ENCODE measurements around the gene ELN. TPM values are rescaled to one million over a fixed set of nuclear protein-coding genes. Genes with fewer than 3 reads are reported as not detected.
"Not testable (repeated sequence)": the region's sequence is repeated elsewhere in the genome, so short reads cannot be mapped to it uniquely, and the experiment has no call there.

The ELN gene
- polyA plus RNA-seq, 4 donors = 1.3 to 87.5 (median 13.2) TPM

DNA sequence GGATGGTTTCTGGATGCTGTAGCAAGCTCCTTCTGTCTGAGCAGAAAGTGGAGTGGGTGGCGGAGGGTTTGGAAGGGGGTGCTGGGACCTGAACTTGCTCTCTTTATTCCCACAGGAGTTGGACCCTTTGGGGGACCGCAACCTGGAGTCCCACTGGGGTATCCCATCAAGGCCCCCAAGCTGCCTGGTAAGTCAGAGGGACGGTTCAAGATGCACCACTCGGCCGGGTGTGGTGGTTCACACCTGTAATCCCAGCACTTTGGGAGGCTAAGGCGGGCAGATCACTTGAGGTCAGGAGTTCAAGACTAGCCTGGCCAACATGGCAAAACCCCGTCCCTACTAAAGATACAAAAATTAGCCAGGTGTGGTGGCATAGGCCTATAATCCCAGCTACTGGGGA lies 18.6 kb downstream of the ELN start:
- H3K9me3 ChIP-seq (ENCODE audit: control insufficient read depth in 2 of 2, insufficient read depth in 1 of 2, low read depth in 1 of 2, low read length in 1 of 2); H3K27me3 ChIP-seq (ENCODE audit: control insufficient read depth in 3 of 3, insufficient read depth in 3 of 3, low read length in 3 of 3); H3K4me1 ChIP-seq (ENCODE audit: control insufficient read depth in 3 of 3, insufficient read depth in 2 of 3, low read depth in 1 of 3, low read length in 2 of 3); DNase-seq; H3K4me3 ChIP-seq (ENCODE audit: low read depth in 1 of 3, low read length in 3 of 3); FAIRE-seq; H3K27ac ChIP-seq (ENCODE audit: low read depth in 1 of 3, low read length in 2 of 3): not testable (repeated sequence)
- WGBS, 3 donors = 88 to 92% (median 91%) methylated on average over 7 of the region's 7 CpGs
- H3K36me3 ChIP-seq (ENCODE audit: control insufficient read depth in 3 of 3, insufficient read depth in 2 of 3, low read depth in 1 of 3, low read length in 3 of 3) = peaks cover 0 to 14% (median 0%) of the 10 kb centered on the region in 3 donors

DNA sequence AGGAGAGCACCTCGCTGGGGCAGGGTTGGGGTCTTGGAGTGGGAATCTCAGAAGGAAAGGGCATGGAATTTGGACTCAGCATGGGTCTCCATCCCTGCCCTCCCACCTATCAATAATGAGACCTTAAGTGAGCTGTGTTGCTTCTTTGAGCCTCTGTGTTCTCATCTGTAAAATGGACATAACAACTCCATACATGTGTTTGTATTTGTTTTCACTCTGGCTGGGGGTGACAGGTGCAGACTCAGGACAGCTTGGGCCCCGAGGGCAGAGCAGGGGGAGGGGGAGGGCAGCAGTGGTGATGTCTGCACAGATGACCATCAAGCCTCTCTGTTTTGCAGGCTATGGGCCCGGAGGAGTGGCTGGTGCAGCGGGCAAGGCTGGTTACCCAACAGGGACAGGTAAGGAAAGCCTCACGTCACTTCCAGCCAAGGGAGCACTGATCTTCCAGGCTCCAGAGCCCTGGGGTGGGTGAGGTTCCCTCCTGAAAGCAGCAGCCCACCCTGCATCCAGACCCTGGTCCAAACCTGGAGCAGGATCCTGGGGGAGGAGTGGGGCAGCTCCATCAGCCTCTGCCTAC lies 19.9 kb downstream of the ELN start:
- H3K4me3 ChIP-seq (ENCODE audit: low read depth in 1 of 3, low read length in 3 of 3) = no peak overlapping the region
- no peak overlapping the region for H3K27ac ChIP-seq (ENCODE audit: low read depth in 1 of 3, low read length in 2 of 3)
- H3K4me1 ChIP-seq (ENCODE audit: control insufficient read depth in 3 of 3, insufficient read depth in 2 of 3, low read depth in 1 of 3, low read length in 2 of 3) = no peaks in the 10 kb centered on the region
- no peak for DNase-seq
- no peaks in the 10 kb centered on the region for H3K27me3 ChIP-seq (ENCODE audit: control insufficient read depth in 3 of 3, insufficient read depth in 3 of 3, low read length in 3 of 3)
- H3K9me3 ChIP-seq (ENCODE audit: control insufficient read depth in 2 of 2, insufficient read depth in 1 of 2, low read depth in 1 of 2, low read length in 1 of 2) = no peaks in the 10 kb centered on the region
- FAIRE-seq = no peak
- 65 to 79% (median 76%) methylated on average over 5 of the region's 5 CpGs for WGBS, 3 donors
- H3K36me3 ChIP-seq (ENCODE audit: control insufficient read depth in 3 of 3, insufficient read depth in 2 of 3, low read depth in 1 of 3, low read length in 3 of 3) = peaks cover 0 to 14% (median 0%) of the 10 kb centered on the region in 3 donors

DNA sequence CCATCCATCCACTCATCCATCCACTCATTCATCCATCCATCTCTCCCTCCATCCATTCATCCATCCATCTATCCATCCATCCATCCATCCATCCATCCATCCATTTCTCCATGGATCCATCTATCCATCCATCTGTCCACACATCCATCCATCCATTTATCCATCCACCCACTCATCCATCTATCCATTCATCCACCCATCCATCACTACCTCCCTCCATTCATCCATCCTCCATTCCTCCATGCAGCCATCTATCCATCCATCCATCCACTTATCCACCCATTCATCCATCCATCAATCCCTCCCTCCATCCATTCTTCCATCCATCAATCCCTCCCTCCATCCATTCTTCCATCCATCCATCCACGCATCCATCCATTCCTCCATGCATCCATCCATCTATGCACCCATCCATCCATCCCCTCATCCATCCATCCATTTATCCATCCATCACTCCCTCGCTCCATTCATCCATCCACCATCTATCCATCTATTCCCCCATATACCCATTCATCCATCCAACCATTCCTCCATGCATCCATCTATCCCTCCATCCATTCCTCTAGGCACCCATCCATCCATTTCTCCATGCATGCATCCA lies 21.1 kb downstream of the ELN start:
- H3K27me3 ChIP-seq (ENCODE audit: control insufficient read depth in 3 of 3, insufficient read depth in 3 of 3, low read length in 3 of 3) = no peaks in the 10 kb centered on the region
- no peak for FAIRE-seq

DNA sequence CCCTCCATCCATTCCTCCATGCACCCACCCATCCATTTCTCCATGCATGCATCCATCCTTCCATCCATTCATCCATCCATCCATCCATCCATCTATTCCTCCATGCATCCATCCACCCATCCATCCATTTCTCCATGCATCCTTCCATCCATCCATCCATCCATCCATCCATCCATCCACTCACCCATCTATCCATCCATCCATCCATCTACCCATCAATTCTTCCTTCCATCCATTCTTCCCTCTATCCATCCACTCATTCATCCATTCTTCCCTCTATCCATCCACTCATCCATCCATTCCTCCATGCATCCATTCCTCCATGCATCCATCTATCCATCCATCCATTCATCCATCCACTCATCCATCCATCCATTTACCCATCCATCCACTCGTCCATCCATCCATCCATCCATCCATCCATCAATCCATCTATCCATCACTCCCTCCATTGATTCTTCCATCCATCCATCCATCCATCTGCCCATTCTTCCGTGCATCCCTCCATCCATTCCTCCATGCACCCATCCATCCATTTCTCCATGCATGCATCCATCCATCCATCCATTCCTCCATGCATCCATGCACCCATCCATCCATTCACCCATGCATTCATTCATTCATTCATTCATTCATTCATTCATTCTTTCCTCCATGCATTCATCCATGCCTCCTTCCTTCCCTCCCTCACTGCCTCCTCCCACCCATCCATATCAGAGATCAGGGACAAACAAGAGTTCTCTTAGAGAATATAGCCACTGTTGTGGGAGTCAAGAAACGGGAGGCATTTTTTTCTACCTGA lies 22.2 kb downstream of the ELN start:
- no peaks in the 10 kb centered on the region for H3K4me1 ChIP-seq (ENCODE audit: control insufficient read depth in 3 of 3, insufficient read depth in 2 of 3, low read depth in 1 of 3, low read length in 2 of 3)
- no peak for FAIRE-seq
- H3K27ac ChIP-seq (ENCODE audit: low read depth in 1 of 3, low read length in 2 of 3) = no peak overlapping the region
- H3K27me3 ChIP-seq (ENCODE audit: control insufficient read depth in 3 of 3, insufficient read depth in 3 of 3, low read length in 3 of 3) = no peaks in the 10 kb centered on the region
- WGBS, 3 donors = 62 to 89% (median 70%) methylated on average over 3 of the region's 3 CpGs
- no peak for DNase-seq
- no peak overlapping the region for H3K4me3 ChIP-seq (ENCODE audit: low read depth in 1 of 3, low read length in 3 of 3)
- H3K9me3 ChIP-seq (ENCODE audit: control insufficient read depth in 2 of 2, insufficient read depth in 1 of 2, low read depth in 1 of 2, low read length in 1 of 2) = no peaks in the 10 kb centered on the region
- peaks cover 0 to 16% (median 0%) of the 10 kb centered on the region in 3 donors for H3K36me3 ChIP-seq (ENCODE audit: control insufficient read depth in 3 of 3, insufficient read depth in 2 of 3, low read depth in 1 of 3, low read length in 3 of 3)

More for the DNA sequence above, 21.1 kb downstream of the ELN start:
- no peaks in the 10 kb centered on the region for H3K4me1 ChIP-seq (ENCODE audit: control insufficient read depth in 3 of 3, insufficient read depth in 2 of 3, low read depth in 1 of 3, low read length in 2 of 3)
- no peak overlapping the region for H3K27ac ChIP-seq (ENCODE audit: low read depth in 1 of 3, low read length in 2 of 3)
- no peak for DNase-seq
- peaks cover 0 to 14% (median 0%) of the 10 kb centered on the region in 3 donors for H3K36me3 ChIP-seq (ENCODE audit: control insufficient read depth in 3 of 3, insufficient read depth in 2 of 3, low read depth in 1 of 3, low read length in 3 of 3)
- H3K9me3 ChIP-seq (ENCODE audit: control insufficient read depth in 2 of 2, insufficient read depth in 1 of 2, low read depth in 1 of 2, low read length in 1 of 2) = no peaks in the 10 kb centered on the region
- WGBS, 3 donors = 92 to 98% (median 97%) methylated on average over 2 of the region's 2 CpGs
- no peak overlapping the region for H3K4me3 ChIP-seq (ENCODE audit: low read depth in 1 of 3, low read length in 3 of 3)

DNA sequence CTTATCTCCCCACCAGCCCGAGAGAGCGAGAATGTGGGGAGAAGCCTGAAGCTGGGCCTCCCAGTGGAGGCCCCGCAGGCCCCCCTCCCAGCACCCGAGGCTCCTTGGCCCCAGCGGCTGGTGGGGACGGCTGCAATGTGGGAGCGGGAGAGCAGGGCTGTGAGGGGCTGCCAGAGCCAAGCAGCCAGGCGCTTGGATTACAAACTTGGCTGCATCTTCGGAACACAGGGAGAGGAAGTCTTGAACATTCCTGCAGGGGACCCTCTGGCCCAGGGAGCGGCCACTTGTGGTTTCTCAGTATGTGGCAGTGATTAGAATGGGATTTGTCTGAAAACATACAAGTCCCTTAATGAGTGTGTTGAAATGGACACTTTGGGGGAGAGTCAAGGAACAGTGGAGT lies 23.2 kb downstream of the ELN start:
- Histone ChIP-seq H3K27ac (ENCODE audit: low read depth in 1 of 3, low read length in 2 of 3) (no peak overlapping the region), H3K4me1 (ENCODE audit: control insufficient read depth in 3 of 3, insufficient read depth in 2 of 3, low read depth in 1 of 3, low read length in 2 of 3) (no peaks in the 10 kb centered on the region), H3K4me3 (ENCODE audit: low read depth in 1 of 3, low read length in 3 of 3) (no peak overlapping the region), H3K9me3 (ENCODE audit: control insufficient read depth in 2 of 2, insufficient read depth in 1 of 2, low read depth in 1 of 2, low read length in 1 of 2) (no peaks in the 10 kb centered on the region), H3K36me3 (ENCODE audit: control insufficient read depth in 3 of 3, insufficient read depth in 2 of 3, low read depth in 1 of 3, low read length in 3 of 3) (peaks cover 0 to 13% (median 0%) of the 10 kb centered on the region in 3 donors), H3K27me3 (ENCODE audit: control insufficient read depth in 3 of 3, insufficient read depth in 3 of 3, low read length in 3 of 3) (no peaks in the 10 kb centered on the region)
- no peak for FAIRE-seq
- 77 to 84% (median 82%) methylated on average over 10 of the region's 10 CpGs for WGBS, 3 donors
- DNase-seq = no peak

DNA sequence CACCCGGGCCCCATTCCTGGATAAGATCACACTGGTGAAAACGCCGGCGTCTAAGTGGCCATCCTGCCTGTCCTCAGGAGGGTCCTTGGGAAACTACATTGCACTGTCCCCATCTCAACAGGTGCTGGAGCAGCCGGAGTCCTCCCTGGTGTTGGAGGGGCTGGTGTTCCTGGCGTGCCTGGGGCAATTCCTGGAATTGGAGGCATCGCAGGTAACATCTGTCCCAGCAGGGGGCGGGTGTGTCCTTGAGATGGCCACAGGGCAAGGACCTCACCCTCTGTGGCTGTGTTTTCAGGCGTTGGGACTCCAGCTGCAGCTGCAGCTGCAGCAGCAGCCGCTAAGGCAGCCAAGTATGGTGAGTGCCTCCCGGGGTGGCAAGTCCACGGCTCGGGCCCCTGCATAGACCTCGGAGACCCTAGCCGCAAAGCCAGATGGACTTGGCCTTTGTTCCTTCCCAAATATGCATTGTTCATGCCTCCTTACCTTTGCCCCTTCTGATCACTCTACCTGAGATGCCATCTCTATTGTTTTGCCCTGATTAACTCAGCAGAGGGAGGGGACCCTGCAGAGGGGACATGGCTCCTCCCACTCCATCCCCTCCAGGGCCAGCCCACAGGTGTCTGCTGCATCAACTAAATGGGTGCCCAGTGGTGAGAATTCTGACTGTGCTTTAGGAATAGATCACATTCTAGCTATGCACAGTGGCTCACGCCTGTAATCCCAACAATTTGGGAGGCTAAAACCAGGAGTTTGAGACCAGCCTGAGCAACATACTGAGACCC lies 23.8 kb downstream of the ELN start:
- no peak overlapping the region for H3K4me3 ChIP-seq (ENCODE audit: low read depth in 1 of 3, low read length in 3 of 3)
- DNase-seq = peak; percentile 15 to 45
- FAIRE-seq = no peak

DNA sequence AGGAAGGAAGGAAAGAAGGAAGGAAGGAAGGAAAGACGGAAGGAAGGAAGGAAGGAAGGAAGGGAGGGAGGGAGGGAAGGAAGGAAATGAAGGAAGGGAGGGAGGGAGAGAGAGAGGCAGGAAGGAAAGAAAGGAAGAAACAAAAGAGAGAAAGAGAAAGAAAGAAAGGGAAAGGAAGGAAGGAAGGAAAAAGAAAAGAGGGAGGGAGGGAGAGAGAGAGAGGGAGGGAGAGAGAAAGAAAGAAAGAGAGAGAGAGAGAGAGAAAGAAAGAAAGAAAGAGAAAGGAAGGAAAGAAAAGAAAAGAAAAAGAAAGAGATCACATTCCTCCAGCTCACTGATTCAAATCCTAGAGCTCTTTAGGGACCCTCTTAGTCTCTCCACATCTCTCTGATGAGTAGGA lies 24.7 kb downstream of the ELN start:
- no peak for FAIRE-seq
- Histone ChIP-seq H3K9me3 (ENCODE audit: control insufficient read depth in 2 of 2, insufficient read depth in 1 of 2, low read depth in 1 of 2, low read length in 1 of 2) (no peaks in the 10 kb centered on the region), H3K4me3 (ENCODE audit: low read depth in 1 of 3, low read length in 3 of 3) (no peak overlapping the region), H3K36me3 (ENCODE audit: control insufficient read depth in 3 of 3, insufficient read depth in 2 of 3, low read depth in 1 of 3, low read length in 3 of 3) (peaks cover 0 to 9% (median 0%) of the 10 kb centered on the region in 3 donors), H3K27me3 (ENCODE audit: control insufficient read depth in 3 of 3, insufficient read depth in 3 of 3, low read length in 3 of 3) (peaks cover 0 to 5% (median 0%) of the 10 kb centered on the region in 3 donors), H3K4me1 (ENCODE audit: control insufficient read depth in 3 of 3, insufficient read depth in 2 of 3, low read depth in 1 of 3, low read length in 2 of 3) (no peaks in the 10 kb centered on the region), H3K27ac (ENCODE audit: low read depth in 1 of 3, low read length in 2 of 3) (no peak overlapping the region)
- DNase-seq = no peak
- 60 to 90% (median 71%) methylated on average over 1 of the region's 1 CpG for WGBS, 3 donors

More for the DNA sequence above, 23.8 kb downstream of the ELN start:
- H3K9me3 ChIP-seq (ENCODE audit: control insufficient read depth in 2 of 2, insufficient read depth in 1 of 2, low read depth in 1 of 2, low read length in 1 of 2) = no peaks in the 10 kb centered on the region
- no peaks in the 10 kb centered on the region for H3K27me3 ChIP-seq (ENCODE audit: control insufficient read depth in 3 of 3, insufficient read depth in 3 of 3, low read length in 3 of 3)
- no peak overlapping the region for H3K27ac ChIP-seq (ENCODE audit: low read depth in 1 of 3, low read length in 2 of 3)
- WGBS, 3 donors = 16 to 60% (median 46%) methylated on average over 13 to 16 of the region's 16 CpGs
- no peaks in the 10 kb centered on the region for H3K4me1 ChIP-seq (ENCODE audit: control insufficient read depth in 3 of 3, insufficient read depth in 2 of 3, low read depth in 1 of 3, low read length in 2 of 3)
- H3K36me3 ChIP-seq (ENCODE audit: control insufficient read depth in 3 of 3, insufficient read depth in 2 of 3, low read depth in 1 of 3, low read length in 3 of 3) = peaks cover 0 to 13% (median 0%) of the 10 kb centered on the region in 3 donors

DNA sequence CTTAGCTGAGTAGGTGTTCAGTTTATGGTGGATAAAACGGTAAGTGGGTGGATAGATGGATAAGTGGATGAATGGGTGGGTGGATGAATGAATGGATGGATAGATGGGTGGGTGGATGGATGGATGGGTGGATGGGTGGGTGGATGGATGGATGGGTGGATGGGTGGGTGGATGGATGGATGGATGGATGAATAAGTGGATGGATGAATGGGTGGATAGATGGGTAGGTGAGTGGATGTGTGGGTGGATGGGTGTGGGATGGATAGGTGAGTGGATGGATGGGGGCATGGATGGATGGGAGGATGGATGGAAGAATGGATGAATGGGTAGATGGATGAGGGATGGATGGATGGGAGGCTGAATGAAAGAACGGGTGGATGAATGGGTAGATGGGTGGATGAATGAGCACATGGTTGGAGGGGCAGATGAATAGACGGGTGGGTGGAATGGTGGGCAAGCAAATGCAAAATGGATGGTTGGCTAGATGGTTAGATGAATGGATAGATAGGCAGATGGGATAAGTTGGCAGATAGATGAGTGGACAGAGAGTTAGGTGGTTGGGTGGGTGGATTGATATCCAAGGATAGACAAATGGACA lies 25.7 kb downstream of the ELN start:
- peaks cover 0 to 6% (median 0%) of the 10 kb centered on the region in 3 donors for H3K27me3 ChIP-seq (ENCODE audit: control insufficient read depth in 3 of 3, insufficient read depth in 3 of 3, low read length in 3 of 3)
- no peak overlapping the region for H3K4me3 ChIP-seq (ENCODE audit: low read depth in 1 of 3, low read length in 3 of 3)
- no peak overlapping the region for H3K27ac ChIP-seq (ENCODE audit: low read depth in 1 of 3, low read length in 2 of 3)
- DNase-seq = no peak
- no peaks in the 10 kb centered on the region for H3K9me3 ChIP-seq (ENCODE audit: control insufficient read depth in 2 of 2, insufficient read depth in 1 of 2, low read depth in 1 of 2, low read length in 1 of 2)
- H3K36me3 ChIP-seq (ENCODE audit: control insufficient read depth in 3 of 3, insufficient read depth in 2 of 3, low read depth in 1 of 3, low read length in 3 of 3) = peaks cover 0 to 7% (median 0%) of the 10 kb centered on the region in 3 donors
- no peak for FAIRE-seq
- WGBS, 3 donors = 92 to 93% (median 92%) methylated on average over 3 of the region's 3 CpGs
- H3K4me1 ChIP-seq (ENCODE audit: control insufficient read depth in 3 of 3, insufficient read depth in 2 of 3, low read depth in 1 of 3, low read length in 2 of 3) = no peaks in the 10 kb centered on the region
